ENCODE data around the gene OTOP3.
"Not testable (repeated sequence)": the region's sequence is repeated elsewhere in the genome, so short reads cannot be mapped to it uniquely, and the experiment has no call there.

The OTOP3 gene

DNA sequence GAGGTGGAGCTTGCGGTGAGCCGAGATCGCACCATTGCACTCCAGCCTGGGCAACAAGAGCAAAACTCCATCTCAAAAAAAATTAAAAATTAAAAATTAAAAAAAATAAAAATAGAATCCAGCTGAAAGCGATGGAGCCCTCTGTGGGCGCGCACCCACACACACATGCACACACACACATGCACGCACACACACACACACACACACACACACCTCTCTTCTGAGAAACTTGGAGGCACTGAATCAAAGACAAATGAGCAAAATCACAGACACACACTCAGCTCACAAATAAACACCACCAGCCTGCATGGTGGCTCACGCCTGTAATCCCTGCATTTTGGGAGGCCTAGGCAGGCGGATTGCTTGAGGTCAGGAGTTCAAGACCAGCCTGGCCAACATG is 32.7 kb upstream of the OTOP3 start:
- no peak overlapping the region for H3K9ac ChIP-seq (ENCODE audit: low read length)
- no peaks in the 10 kb centered on the region for H3K36me3 ChIP-seq (ENCODE audit: control insufficient read depth, insufficient read depth, low read length)
- peaks cover 4% of the 10 kb centered on the region for H3K4me1 ChIP-seq (ENCODE audit: control insufficient read depth, insufficient read depth, low read length)
- no peaks in the 10 kb centered on the region for H3K9me3 ChIP-seq (ENCODE audit: control insufficient read depth, low read length)
- H3K27me3 ChIP-seq (ENCODE audit: control insufficient read depth, insufficient read depth, low read length), result peaks cover 58% of the 10 kb centered on the region
- H3K4me3 ChIP-seq (ENCODE audit: low read length), result no peak overlapping the region

DNA sequence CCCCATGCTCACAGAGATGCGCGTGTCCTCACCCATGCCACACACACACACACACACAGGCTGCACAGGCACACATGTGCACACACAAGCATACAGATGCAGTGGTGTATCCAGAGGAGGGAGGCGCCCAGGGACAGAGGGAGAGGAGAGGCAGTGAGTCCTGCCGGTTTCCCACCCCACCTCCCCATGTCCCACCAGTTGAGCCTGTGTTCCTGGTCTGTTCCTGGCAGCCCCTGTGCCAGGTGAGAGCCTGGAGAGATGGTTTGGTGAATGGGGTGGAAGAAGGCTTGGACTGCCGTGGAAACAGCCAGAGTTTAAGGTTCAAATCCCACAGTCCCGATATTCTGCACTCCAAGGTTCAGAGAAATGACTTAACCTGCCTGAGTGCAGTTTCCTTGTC is 32.0 kb upstream of the OTOP3 start:
- Histone ChIP-seq H3K9me3 (ENCODE audit: control insufficient read depth, low read length) (no peaks in the 10 kb centered on the region), H3K27me3 (ENCODE audit: control insufficient read depth, insufficient read depth, low read length) (peaks cover 54% of the 10 kb centered on the region), H3K9ac (ENCODE audit: low read length) (no peak overlapping the region), H3K4me1 (ENCODE audit: control insufficient read depth, insufficient read depth, low read length) (peaks cover 4% of the 10 kb centered on the region), H3K36me3 (ENCODE audit: control insufficient read depth, insufficient read depth, low read length) (no peaks in the 10 kb centered on the region), H3K4me3 (ENCODE audit: low read length) (no peak overlapping the region)

GRCh38 chr17:74904687-74905409 is 30.9 kb upstream of the OTOP3 start:
- Histone ChIP-seq H3K4me3 (ENCODE audit: low read length) (no peak overlapping the region), H3K4me1 (ENCODE audit: control insufficient read depth, insufficient read depth, low read length) (peaks cover 4% of the 10 kb centered on the region), H3K36me3 (ENCODE audit: control insufficient read depth, insufficient read depth, low read length) (no peaks in the 10 kb centered on the region), H3K27me3 (ENCODE audit: control insufficient read depth, insufficient read depth, low read length) (peaks cover 54% of the 10 kb centered on the region), H3K9ac (ENCODE audit: low read length) (no peak overlapping the region), H3K9me3 (ENCODE audit: control insufficient read depth, low read length) (no peaks in the 10 kb centered on the region)

GRCh38 chr17:74906214-74906793 is 29.4 kb upstream of the OTOP3 start:
- peaks cover 42% of the 10 kb centered on the region for H3K27me3 ChIP-seq (ENCODE audit: control insufficient read depth, insufficient read depth, low read length)
- H3K36me3 ChIP-seq (ENCODE audit: control insufficient read depth, insufficient read depth, low read length); H3K9ac ChIP-seq (ENCODE audit: low read length); H3K9me3 ChIP-seq (ENCODE audit: control insufficient read depth, low read length); H3K4me1 ChIP-seq (ENCODE audit: control insufficient read depth, insufficient read depth, low read length); H3K4me3 ChIP-seq (ENCODE audit: low read length): not testable (repeated sequence)

GRCh38 chr17:74907012-74907411 is 28.7 kb upstream of the OTOP3 start:
- Histone ChIP-seq H3K9ac (ENCODE audit: low read length) (no peak overlapping the region), H3K9me3 (ENCODE audit: control insufficient read depth, low read length) (no peaks in the 10 kb centered on the region), H3K4me1 (ENCODE audit: control insufficient read depth, insufficient read depth, low read length) (peaks cover 2% of the 10 kb centered on the region), H3K4me3 (ENCODE audit: low read length) (no peak overlapping the region), H3K36me3 (ENCODE audit: control insufficient read depth, insufficient read depth, low read length) (no peaks in the 10 kb centered on the region), H3K27me3 (ENCODE audit: control insufficient read depth, insufficient read depth, low read length) (peaks cover 37% of the 10 kb centered on the region)

DNA sequence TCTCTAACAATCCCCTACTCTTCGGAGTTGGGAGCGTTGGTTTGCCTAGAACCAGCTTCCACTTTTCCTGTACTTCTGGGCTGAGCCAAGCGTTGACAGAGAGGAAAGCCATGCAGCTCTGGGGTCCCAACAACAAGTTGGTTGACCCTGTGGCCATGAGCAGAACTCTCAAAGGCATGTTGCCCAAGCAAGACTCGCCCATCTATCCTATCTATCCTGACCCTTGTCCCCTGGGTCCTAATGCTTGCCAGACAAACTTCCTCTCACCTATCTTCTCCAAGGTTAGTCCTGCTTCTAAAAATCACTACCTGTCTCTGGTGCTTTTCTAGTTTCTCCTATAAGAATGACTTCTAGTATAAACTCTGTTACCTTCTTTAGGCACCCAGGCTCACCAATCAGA is 26.6 kb upstream of the OTOP3 start:
- not testable (repeated sequence) for H3K4me3 ChIP-seq (ENCODE audit: low read length); H3K4me1 ChIP-seq (ENCODE audit: control insufficient read depth, insufficient read depth, low read length)
- peaks cover 18% of the 10 kb centered on the region for H3K27me3 ChIP-seq (ENCODE audit: control insufficient read depth, insufficient read depth, low read length)

DNA sequence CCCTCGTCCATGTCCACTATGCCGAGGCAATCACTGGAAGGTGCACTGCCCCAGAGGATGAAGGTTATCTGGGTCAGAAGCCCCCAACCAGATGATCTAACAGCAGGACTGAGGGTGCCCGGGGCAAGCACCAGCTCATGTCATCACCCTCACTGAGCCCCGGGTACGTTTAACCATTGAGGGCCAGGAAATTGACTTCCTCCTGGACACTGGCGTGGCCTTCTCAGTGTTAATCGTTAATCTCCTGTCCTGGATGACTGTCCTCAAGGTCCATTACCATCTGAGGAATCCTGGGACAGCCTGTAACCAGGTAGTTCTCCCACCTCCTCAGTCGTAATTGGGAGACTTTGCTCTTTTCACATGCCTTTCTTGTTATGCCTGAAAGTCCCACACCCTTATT is 24.3 kb upstream of the OTOP3 start:
- H3K36me3 ChIP-seq (ENCODE audit: control insufficient read depth, insufficient read depth, low read length); H3K4me3 ChIP-seq (ENCODE audit: low read length): not testable (repeated sequence)

More for the DNA sequence above, 26.6 kb upstream of the OTOP3 start:
- H3K9ac ChIP-seq (ENCODE audit: low read length); H3K36me3 ChIP-seq (ENCODE audit: control insufficient read depth, insufficient read depth, low read length); H3K9me3 ChIP-seq (ENCODE audit: control insufficient read depth, low read length): not testable (repeated sequence)

GRCh38 chr17:74916136-74916850 is 19.4 kb upstream of the OTOP3 start:
- H3K27me3 ChIP-seq (ENCODE audit: control insufficient read depth, insufficient read depth, low read length), result peaks cover 23% of the 10 kb centered on the region
- no peaks in the 10 kb centered on the region for H3K36me3 ChIP-seq (ENCODE audit: control insufficient read depth, insufficient read depth, low read length)
- H3K4me1 ChIP-seq (ENCODE audit: control insufficient read depth, insufficient read depth, low read length), result peaks cover 8% of the 10 kb centered on the region
- H3K9me3 ChIP-seq (ENCODE audit: control insufficient read depth, low read length), result no peaks in the 10 kb centered on the region
- H3K9ac ChIP-seq (ENCODE audit: low read length), result no peak overlapping the region
- no peak overlapping the region for H3K4me3 ChIP-seq (ENCODE audit: low read length)

More for the DNA sequence above, 24.3 kb upstream of the OTOP3 start:
- H3K4me1 ChIP-seq (ENCODE audit: control insufficient read depth, insufficient read depth, low read length); H3K9ac ChIP-seq (ENCODE audit: low read length); H3K9me3 ChIP-seq (ENCODE audit: control insufficient read depth, low read length): not testable (repeated sequence)
- H3K27me3 ChIP-seq (ENCODE audit: control insufficient read depth, insufficient read depth, low read length), result peaks cover 11% of the 10 kb centered on the region

- H3K27me3 ChIP-seq (ENCODE audit: control insufficient read depth, insufficient read depth, low read length), result peaks cover 28% of the 10 kb centered on the region
Observed at GRCh38 chr17:74916851-74917199, 18.9 kb upstream of the OTOP3 start.

DNA sequence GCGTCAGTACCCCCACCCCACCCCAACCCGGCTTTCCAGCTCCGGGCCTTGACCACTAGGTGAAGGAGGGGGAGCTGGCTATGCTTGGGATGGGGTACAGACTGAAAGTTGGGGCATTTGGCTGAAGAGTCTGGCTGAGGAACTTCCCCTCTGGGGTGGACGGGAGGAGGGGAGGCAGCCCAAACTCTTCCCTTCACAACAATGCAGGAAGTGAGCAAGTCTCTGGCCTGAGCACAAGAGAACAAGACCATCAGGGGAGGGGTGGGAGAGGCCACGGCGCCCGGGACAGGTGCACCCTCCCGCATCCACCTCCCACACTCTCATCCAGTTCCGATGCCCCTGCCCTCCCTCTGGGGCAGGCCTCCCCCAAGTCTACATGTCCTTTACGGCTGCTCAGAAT is 18.3 kb upstream of the OTOP3 start:
- Histone ChIP-seq H3K9ac (ENCODE audit: low read length) (no peak overlapping the region), H3K4me3 (ENCODE audit: low read length) (no peak overlapping the region), H3K9me3 (ENCODE audit: control insufficient read depth, low read length) (no peaks in the 10 kb centered on the region), H3K27me3 (ENCODE audit: control insufficient read depth, insufficient read depth, low read length) (peaks cover 32% of the 10 kb centered on the region), H3K36me3 (ENCODE audit: control insufficient read depth, insufficient read depth, low read length) (no peaks in the 10 kb centered on the region), H3K4me1 (ENCODE audit: control insufficient read depth, insufficient read depth, low read length) (peaks cover 8% of the 10 kb centered on the region)

More at GRCh38 chr17:74916851-74917199, 18.9 kb upstream of the OTOP3 start:
- peaks cover 8% of the 10 kb centered on the region for H3K4me1 ChIP-seq (ENCODE audit: control insufficient read depth, insufficient read depth, low read length)
- H3K9me3 ChIP-seq (ENCODE audit: control insufficient read depth, low read length), result no peaks in the 10 kb centered on the region
- no peak overlapping the region for H3K9ac ChIP-seq (ENCODE audit: low read length)
- no peaks in the 10 kb centered on the region for H3K36me3 ChIP-seq (ENCODE audit: control insufficient read depth, insufficient read depth, low read length)
- H3K4me3 ChIP-seq (ENCODE audit: low read length), result no peak overlapping the region

DNA sequence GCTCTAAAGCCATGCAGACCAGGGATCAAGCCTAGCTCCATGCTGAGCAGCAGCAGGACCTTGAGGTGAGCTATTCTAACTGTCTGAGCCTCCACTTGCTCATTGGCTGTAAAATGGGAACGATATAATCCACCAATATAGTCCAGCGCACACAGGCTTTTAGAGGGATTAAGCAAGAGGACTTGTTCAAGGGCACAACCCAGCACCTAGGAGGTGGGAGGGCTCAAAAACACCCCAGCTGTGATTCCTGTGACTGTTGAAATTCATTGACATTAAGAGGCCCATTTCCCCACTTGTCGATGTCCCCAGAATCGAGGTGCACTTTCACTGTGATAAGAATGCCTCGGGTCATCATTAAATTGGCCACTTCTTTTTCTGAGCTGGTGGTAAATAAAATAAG is 16.8 kb upstream of the OTOP3 start:
- Histone ChIP-seq H3K36me3 (ENCODE audit: control insufficient read depth, insufficient read depth, low read length) (no peaks in the 10 kb centered on the region), H3K9me3 (ENCODE audit: control insufficient read depth, low read length) (no peaks in the 10 kb centered on the region), H3K9ac (ENCODE audit: low read length) (no peak overlapping the region), H3K27me3 (ENCODE audit: control insufficient read depth, insufficient read depth, low read length) (peaks cover 47% of the 10 kb centered on the region), H3K4me1 (ENCODE audit: control insufficient read depth, insufficient read depth, low read length) (peaks cover 14% of the 10 kb centered on the region), H3K4me3 (ENCODE audit: low read length) (no peak overlapping the region)

All from mucosa of stomach (tissue), 1 donor.